ENCODE data around the gene NEK8. TPM values are rescaled to one million over a fixed set of nuclear protein-coding genes. Genes with fewer than 3 reads are reported as not detected.
"Not testable (repeated sequence)": the region's sequence is repeated elsewhere in the genome, so short reads cannot be mapped to it uniquely, and the experiment has no call there.

The NEK8 gene
- total RNA-seq, 3 donors from 2014 or later = 3.4 to 7.9 (median 6.8) TPM

DNA sequence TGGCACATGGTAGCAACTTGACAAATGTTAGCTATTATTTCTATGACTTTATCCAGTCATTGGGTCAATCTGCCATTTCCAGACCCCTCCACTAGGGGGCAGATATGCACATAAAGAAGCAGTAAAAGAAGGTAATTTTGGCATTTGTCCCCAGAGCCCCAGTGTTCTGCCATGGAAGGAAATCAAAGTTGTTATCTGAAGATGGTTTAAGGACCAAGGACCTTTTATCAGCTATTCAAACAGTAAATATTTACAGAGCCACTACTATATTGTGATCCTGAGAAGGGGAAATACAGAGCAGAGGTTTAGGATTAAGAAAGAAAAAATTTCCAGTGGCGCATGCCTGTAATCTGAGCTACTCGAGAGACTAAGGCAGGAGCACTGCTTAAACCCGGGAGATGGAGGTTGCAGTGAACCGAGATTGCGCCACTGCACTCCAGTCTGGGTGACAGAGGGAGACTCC lies 35.2 kb downstream of the NEK8 start:
- Histone ChIP-seq H3K9me3 (no peaks in the 10 kb centered on the region), H3K4me3 (no peak overlapping the region), H3K4me1 (ENCODE audit: low read depth) (peaks cover 9% of the 10 kb centered on the region), H3K36me3 (ENCODE audit: low read depth) (no peaks in the 10 kb centered on the region)
- ATAC-seq (peak; percentile 82), DNase-seq (peak in 1 of 3 donors; percentile 94)
- intact Hi-C loops (cut with DNase I, micrococcal nuclease) = no loop called here
- TF ChIP-seq, protein P1, sequence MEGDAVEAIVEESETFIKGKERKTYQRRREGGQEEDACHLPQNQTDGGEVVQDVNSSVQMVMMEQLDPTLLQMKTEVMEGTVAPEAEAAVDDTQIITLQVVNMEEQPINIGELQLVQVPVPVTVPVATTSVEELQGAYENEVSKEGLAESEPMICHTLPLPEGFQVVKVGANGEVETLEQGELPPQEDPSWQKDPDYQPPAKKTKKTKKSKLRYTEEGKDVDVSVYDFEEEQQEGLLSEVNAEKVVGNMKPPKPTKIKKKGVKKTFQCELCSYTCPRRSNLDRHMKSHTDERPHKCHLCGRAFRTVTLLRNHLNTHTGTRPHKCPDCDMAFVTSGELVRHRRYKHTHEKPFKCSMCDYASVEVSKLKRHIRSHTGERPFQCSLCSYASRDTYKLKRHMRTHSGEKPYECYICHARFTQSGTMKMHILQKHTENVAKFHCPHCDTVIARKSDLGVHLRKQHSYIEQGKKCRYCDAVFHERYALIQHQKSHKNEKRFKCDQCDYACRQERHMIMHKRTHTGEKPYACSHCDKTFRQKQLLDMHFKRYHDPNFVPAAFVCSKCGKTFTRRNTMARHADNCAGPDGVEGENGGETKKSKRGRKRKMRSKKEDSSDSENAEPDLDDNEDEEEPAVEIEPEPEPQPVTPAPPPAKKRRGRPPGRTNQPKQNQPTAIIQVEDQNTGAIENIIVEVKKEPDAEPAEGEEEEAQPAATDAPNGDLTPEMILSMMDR (IDR thresholded peaks at IDR 0.05) = peak; percentile 82

DNA sequence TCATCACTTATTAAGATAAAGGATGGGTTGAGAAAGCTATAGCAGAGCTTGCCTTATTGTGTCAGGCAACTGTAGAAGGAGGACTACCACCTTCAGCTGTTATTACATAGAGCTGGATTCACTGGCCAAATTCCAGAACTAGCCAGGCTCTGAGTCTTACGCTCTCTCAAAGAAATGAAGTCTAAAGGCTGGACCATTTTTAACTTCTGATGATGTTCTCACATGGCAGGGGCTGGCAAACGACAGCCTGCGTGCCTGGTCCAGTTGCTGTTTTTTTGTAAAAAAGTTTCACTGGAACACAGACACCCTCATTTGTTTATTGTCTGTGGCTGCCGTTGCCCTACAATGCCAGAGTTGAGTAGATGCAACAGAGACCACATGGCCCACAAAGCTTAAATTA lies 36.5 kb downstream of the NEK8 start:
- TF ChIP-seq, protein P1 (IDR thresholded peaks at IDR 0.05) = no peak
- H3K36me3 ChIP-seq (ENCODE audit: low read depth) = no peaks in the 10 kb centered on the region
- H3K4me1 ChIP-seq (ENCODE audit: low read depth) = peaks cover 9% of the 10 kb centered on the region
- DNase-seq = no peak
- intact Hi-C loops (cut with DNase I, micrococcal nuclease) = no loop called here
- H3K4me3 ChIP-seq = no peak overlapping the region
- ATAC-seq = no peak
- H3K9me3 ChIP-seq = no peaks in the 10 kb centered on the region

DNA sequence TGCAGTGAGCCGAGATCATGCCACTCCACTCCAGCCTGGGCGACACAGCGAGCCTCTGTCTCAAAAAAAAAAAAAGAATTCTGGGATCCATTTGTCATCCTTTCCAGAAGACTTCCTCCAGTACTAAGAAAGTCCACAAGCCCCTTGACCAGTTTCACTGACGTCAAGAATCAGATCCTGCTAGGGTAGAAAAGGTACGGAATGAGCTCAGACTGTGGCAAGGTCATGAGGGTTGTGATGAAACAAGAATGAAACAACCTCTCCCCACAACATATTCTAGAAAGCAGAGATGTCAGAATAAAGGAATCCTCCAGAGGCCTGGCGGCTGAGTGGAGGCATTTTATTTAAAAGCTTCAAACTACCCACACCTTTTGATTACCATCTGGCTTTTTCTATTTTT lies 45.1 kb downstream of the NEK8 start:
- H3K36me3 ChIP-seq (ENCODE audit: low read depth) = no peaks in the 10 kb centered on the region
- TF ChIP-seq, protein P1 (IDR thresholded peaks at IDR 0.05) = no peak
- ATAC-seq (no peak), DNase-seq (no peak)
- no peaks in the 10 kb centered on the region for H3K4me1 ChIP-seq (ENCODE audit: low read depth)
- H3K9me3 ChIP-seq = no peaks in the 10 kb centered on the region
- intact Hi-C loops (cut with DNase I, micrococcal nuclease) = no loop called here
- no peak overlapping the region for H3K4me3 ChIP-seq

DNA sequence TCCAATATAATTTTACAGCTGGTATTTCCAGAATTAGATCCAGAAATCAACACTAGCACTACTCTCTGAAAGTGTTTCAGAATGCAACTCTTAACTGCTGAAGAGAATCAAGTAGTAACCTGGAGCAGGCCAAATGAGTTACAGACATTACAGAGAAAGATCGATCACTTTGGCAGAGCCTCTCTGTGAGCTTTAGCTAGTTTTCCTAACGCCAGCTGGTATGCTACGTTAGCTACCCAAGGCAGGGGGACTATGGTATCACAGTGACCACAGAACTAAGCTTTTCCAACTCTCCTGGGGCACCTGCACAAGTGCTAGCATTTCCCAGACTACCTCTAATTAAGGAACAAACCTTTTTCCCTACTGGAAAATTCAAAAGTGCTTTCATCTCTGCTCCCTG lies 45.6 kb downstream of the NEK8 start:
- ATAC-seq = no peak
- Histone ChIP-seq H3K9me3 (no peaks in the 10 kb centered on the region), H3K4me1 (ENCODE audit: low read depth) (no peaks in the 10 kb centered on the region), H3K36me3 (ENCODE audit: low read depth) (no peaks in the 10 kb centered on the region), H3K4me3 (no peak overlapping the region)
- intact Hi-C loops (cut with DNase I, micrococcal nuclease) = no loop called here
- TF ChIP-seq, protein P1 (IDR thresholded peaks at IDR 0.05) = no peak
- no peak for DNase-seq

DNA sequence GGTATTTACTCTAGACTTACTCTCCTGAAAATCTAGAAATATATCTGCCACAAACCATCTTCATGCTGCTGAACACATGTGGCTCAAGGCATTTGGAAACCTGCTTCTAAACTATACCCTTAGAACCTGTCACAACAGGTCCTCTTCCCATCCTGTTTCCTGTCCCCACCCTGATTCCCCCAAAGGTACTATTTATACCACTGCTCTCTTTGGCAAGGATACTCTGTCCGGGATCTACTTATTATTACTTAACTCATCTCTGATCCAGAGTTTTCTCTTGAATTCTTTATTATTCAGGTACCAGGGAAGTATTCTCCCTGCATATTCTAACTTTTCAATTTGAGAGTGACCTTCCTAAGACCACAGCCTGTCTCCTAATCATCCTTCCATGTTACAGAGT lies 48.6 kb downstream of the NEK8 start:
- Histone ChIP-seq H3K4me3 (no peak overlapping the region), H3K9me3 (no peaks in the 10 kb centered on the region), H3K36me3 (ENCODE audit: low read depth) (no peaks in the 10 kb centered on the region), H3K4me1 (ENCODE audit: low read depth) (no peaks in the 10 kb centered on the region)
- ATAC-seq (no peak), DNase-seq (no peak)
- intact Hi-C loops (cut with DNase I, micrococcal nuclease) = no loop called here
- TF ChIP-seq, protein P1 (IDR thresholded peaks at IDR 0.05) = no peak

DNA sequence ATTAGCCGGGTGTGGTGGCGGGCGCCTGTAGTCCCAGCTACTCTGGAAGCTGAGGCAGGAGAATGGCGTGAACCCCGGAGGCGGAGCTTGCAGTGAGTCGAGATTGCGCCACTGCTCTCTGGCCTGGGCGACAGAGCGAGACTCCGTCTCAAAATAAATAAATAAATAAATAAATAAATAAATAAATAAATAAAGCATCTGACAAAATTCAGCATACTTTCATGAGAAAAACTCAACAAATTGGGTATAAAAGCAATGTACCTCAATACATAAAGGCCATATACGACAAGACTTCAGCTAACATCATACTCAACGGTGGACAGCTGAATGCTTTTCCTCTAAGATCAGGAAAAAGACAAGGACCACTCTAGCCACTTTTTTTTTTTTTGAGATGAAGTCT lies 51.0 kb downstream of the NEK8 start:
- intact Hi-C loops (cut with DNase I, micrococcal nuclease) = not testable (repeated sequence)

More for the DNA sequence above, 51.0 kb downstream of the NEK8 start:
- not testable (repeated sequence) for H3K4me3 ChIP-seq; H3K36me3 ChIP-seq (ENCODE audit: low read depth); DNase-seq; ATAC-seq; H3K4me1 ChIP-seq (ENCODE audit: low read depth); H3K9me3 ChIP-seq

Measured in mucosa of descending colon (tissue), 3 donors.